ENCODE measurements around the gene PACSIN2.

DNA sequence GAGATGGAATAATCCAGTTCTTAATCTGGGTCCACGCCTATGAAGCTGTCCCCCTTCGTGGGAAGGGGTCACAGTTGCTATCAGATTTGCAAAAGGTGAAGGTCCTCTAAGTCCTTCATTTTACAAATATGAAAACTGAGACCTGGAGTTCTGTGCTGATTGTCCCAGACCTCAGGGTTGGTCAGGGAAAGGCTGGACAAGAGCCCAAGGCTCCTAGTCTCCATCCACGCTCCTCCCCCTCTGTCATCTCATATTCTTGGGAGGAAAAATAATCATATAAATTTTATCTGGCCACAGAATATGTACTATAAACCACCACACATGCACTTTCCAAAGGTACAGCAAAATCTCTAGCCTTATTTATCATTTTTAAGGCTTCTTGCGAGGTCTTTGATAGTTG, 5.5 kb downstream of the PACSIN2 start:
- TF ChIP-seq POLR2A (IDR thresholded peaks at IDR 0.05; ENCODE audit: low read length) (no peak), GATA1 (IDR thresholded peaks at IDR 0.05; ENCODE audit: low read depth, low read length) (no peak)
